H7 (cell line): ENCODE data around the gene DCLRE1B. TPM values are rescaled to one million over a fixed set of nuclear protein-coding genes. Genes with fewer than 3 reads are reported as not detected.

Experiments
- DNase-seq: peaks from one replicate; pipeline ENCODE4 v3.0.0; 2012
- H3K27me3 ChIP-seq: 2 replicates; pipeline ENCODE4 v1.6.0; 2011; ENCODE audit warnings: mild to moderate bottlenecking, low read length; ENCODE audit not compliant: control insufficient read depth, insufficient read depth
- H3K36me3 ChIP-seq: replicated peaks from 2 replicates; pipeline ENCODE4 v1.5.1; 2011; ENCODE audit warnings: low read length; ENCODE audit not compliant: control insufficient read depth, insufficient read depth
- H3K4me3 ChIP-seq: 2 replicates; pipeline ENCODE4 v1.5.1; 2011; ENCODE audit warnings: low read depth, mild to moderate bottlenecking, control low read depth, low read length, moderate library complexity; ENCODE audit not compliant: insufficient read depth
- total RNA-seq: library from RNA; depleted of rRNA; stranded (reverse); fragments of >200 nt; shearing (Covaris generic); gene quantifications from 2 replicates; pipeline ENCODE4 v1.2.3, GENCODE V29; 2014; rRNA removed

Gene DCLRE1B
- total RNA-seq = 15.1 and 16.6 TPM in 2 replicates

DNA sequence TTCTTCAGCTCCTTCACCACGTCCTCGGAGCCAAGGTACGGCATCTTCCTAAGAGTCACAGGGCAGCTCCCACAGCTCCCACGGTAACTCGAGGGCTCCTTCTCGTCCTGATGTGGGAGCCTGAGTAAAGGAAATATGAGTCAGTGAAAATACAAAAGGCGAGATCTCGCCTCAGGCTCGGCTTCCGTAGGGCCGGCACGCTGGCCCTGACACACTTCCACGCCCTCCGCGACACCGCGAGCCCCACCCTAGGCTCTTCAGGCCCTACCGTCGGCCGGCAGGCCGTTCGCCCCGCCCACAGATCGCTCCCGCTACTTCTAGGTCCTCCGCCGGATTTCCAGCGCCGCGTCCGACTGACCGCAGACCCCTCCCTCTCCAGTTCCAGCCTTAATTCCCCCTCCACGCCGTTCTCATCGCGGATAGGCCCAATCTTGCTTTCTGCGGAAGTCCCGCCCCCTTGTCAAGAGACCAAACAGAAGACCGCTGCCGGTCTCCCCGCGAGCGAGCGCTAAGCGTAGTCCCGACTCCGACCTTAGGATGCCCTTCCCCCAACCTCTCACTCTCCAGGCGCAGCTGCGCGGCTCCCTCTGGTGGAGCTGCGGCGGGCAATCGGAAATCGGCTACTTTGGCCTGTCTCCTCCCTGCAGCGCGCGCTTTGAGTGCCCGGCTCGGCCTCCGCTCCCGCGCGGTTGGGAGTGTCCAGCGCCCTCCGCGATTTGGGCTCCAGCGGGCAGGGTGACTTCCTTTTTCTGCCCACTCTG is at the start of gene DCLRE1B, which contains the start of gene AP4B1:
Gene DCLRE1B, plus strand, starts transcription at position 653 of the 761 bp plus-strand sequence. CDS start 261 bp downstream, outside the sequence.
Gene AP4B1, minus strand, starts transcription at position 126 of the 761 bp plus-strand sequence. Its CDS starts 82 bp downstream, at position 44.
- peak; percentile 96 for DNase-seq
- Histone ChIP-seq H3K36me3 (peaks cover 5% of the 10 kb centered on the region), H3K27me3 (no peaks in the 10 kb centered on the region), H3K4me3 (peak within 1 kb of the TSS; percentile 97)

DNA sequence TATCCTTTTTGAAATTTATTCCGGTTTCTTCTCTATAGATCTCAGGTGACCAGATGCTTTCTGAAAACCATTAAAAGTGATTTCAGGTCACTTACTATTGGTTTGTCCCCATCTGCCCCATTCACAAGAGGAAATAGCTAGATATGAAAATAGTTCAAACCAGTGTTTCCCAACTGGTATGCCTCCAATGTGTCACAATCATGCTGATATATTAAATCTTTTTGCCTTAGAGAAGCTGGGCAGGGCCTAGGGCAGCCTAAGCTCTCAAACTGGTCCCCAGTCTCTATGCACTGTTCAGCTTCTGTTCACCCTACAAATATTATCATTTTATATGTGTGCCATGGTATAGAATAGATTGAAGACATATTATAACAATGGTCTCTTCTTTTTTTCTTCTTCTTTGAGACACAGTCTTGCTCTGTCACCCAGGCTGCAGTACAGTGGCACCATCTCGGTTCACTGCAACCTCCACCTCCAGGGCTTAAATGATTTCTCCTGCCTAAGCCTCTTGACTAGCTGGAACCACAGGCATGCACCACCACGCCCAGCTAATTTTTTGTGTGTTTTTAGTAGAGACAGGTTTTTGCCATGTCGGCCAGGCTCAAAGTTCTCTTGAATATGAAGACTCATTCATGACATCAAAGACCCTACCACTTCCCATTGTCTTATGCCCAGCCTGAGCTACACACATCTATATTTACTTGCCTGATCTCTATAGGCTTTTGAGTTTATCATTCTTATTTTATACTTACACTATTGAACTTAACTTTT is 49.3 kb upstream of the DCLRE1B start:
- Histone ChIP-seq H3K36me3 (no peaks in the 10 kb centered on the region), H3K4me3 (no peak overlapping the region), H3K27me3 (no peaks in the 10 kb centered on the region)
- DNase-seq = no peak

DNA sequence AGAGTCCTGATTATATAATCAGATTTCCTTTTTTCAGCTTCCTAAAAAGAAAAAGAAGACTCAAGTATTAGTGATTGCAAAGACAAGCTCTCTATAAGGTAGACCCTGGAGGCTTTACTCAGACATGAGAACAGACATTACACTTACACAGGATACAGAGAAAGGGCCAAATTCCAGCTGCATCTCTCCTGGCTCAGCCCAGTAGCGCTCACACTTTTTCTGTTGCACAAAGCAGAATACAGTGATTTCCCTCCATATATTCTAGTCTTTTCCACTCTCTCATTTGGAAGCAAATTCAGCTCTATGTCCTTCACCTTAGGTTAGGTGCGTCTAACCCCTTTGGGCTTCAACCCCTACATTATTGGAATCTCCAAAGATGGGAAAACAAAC is 48.7 kb upstream of the DCLRE1B start:
- H3K27me3 ChIP-seq = no peaks in the 10 kb centered on the region
- H3K4me3 ChIP-seq = no peak overlapping the region
- DNase-seq = no peak
- H3K36me3 ChIP-seq = no peaks in the 10 kb centered on the region

DNA sequence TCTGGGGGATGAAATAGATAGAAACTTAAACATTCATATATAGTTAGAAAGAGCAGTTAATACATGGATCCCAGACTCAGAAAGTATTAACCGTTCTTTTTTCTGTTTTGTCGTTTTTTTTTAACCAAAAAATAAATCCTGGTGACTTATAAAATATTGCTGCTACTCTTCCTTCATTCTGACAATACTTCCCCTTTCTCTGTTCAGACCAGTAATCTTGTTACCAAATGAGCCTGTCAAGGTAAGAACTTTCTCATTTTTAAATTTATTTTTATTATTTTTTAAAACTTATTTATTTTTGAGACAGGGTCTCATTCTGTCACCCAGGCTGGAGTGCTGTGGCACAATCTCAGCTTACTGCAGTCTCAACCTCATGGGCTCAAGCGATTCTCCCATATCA is 47.4 kb upstream of the DCLRE1B start:
- no peaks in the 10 kb centered on the region for H3K36me3 ChIP-seq
- no peaks in the 10 kb centered on the region; the same call in 1 of the 2 replicates for H3K27me3 ChIP-seq
- no peak overlapping the region for H3K4me3 ChIP-seq
- DNase-seq = no peak

DNA sequence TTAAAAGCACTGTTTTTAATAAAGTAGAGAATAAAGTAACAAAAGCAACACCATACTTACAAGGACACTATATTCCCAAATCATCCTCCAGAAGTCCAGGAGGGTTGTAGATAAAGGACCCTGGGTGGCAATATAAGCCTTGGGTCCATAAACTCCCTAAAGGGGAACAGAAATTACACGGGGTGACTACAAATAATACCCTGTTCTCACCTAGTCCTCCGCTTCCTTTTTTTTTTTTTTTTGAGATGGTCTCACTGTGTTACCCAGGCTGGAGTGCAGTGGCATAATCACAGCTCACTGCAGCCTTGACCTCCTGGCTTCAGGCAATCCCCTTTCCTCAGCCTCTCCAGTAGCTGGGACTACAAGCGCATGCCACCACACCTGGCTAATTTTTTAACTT is 46.7 kb upstream of the DCLRE1B start:
- DNase-seq = no peak

DNA sequence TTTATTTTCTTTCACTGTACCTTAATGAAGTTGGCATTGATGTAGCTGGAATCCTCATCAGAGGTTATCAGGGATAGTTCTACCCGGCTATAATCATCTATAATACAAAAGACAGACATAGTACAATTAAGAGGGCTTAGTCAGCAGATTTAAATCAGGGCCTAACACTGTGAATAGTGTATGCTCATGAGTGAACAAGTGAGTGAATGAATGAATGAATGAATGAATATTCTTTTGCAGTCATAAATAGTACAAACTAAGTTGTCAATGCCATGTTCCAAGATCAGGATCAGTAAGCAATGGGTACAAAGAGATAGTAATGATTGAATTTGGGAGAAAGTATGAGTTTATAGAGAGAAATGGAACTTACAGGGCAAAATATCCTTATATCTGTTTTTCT is 46.1 kb upstream of the DCLRE1B start:
- no peak for DNase-seq
- no peaks in the 10 kb centered on the region for H3K36me3 ChIP-seq
- H3K4me3 ChIP-seq = no peak overlapping the region
- no peaks in the 10 kb centered on the region; the same call in 1 of the 2 replicates for H3K27me3 ChIP-seq

More for the DNA sequence above, 46.7 kb upstream of the DCLRE1B start:
- Histone ChIP-seq H3K36me3 (no peaks in the 10 kb centered on the region), H3K4me3 (no peak overlapping the region), H3K27me3 (no peaks in the 10 kb centered on the region; the same call in 1 of the 2 replicates)

DNA sequence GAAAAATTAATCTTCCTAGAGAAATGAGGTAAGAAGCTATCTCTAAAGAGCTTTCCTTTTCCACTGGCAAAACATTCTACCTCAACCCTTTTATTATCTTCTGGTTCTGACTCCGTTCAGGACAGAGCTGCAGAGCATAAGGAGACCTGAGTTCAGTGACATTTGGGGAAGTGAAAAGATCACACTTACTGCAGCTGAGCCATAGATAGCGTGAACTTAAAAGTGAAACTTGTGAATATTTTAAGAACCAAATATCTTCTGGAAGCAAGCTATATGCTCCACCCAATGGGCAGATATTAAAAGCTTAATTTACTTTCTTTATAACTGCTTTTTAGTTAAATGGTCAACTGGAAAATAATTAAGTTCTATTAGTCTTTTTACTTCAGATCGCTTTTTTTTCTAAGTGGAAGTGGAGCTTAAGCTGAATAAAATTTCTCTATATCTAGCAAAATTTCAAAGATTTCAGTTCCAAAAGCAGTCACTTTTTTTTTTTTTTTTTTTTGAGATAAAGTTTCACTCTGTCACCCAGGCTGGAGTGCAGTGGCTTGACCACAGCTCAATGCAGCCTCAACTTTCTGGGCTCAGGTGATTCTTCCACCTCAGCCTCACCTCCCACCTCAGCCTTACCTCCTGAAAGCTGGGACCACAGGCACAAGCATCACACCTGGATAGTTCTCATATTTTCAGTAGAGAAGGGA is 45.5 kb upstream of the DCLRE1B start:
- Histone ChIP-seq H3K4me3 (no peak overlapping the region), H3K36me3 (no peaks in the 10 kb centered on the region), H3K27me3 (no peaks in the 10 kb centered on the region; the same call in 1 of the 2 replicates)
- DNase-seq = no peak

DNA sequence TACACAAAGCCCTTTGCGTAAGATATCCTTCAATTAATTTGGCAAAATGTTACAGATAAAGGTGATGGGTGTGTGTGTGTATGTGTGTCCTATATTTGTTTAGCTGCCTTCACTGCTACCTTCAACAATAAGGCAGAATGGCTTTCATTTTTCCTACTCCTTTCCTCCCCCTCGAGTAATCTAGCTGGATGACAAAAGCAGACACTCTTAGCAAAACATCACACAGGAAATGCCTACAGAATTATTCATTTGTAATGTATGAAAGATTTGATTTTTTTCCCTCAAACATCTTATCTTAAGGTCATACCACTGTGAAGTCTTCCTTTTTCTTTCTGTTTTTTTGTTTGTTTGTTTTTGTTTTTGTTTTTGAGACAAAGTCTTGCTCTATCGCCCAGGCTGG is 44.2 kb upstream of the DCLRE1B start:
- Histone ChIP-seq H3K4me3 (no peak overlapping the region), H3K36me3 (no peaks in the 10 kb centered on the region), H3K27me3 (no peaks in the 10 kb centered on the region; the same call in 1 of the 2 replicates)
- DNase-seq = no peak

DNA sequence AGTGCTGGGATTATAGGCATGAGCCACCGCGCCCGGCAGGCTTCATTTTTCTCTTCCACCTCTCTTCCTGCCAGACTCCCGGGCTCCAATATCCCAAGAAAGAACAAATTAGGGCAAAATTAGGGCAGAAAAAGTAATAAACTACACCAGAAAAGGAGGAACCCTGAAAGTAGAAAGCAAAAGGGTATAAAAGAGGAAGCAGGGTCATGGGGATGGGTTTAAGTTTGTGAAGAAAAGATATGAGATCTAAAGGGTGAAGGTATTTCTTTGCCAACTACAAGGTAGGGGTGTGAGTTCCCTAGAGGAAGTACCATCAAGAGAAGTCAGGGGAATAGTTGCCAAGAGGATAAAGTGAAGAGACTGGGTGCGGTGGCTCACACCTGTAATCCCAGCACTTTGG is 43.5 kb upstream of the DCLRE1B start:
- no peak overlapping the region for H3K4me3 ChIP-seq
- no peaks in the 10 kb centered on the region for H3K36me3 ChIP-seq
- no peaks in the 10 kb centered on the region; the same call in 1 of the 2 replicates for H3K27me3 ChIP-seq
- no peak for DNase-seq

- no peak overlapping the region for H3K4me3 ChIP-seq
- no peaks in the 10 kb centered on the region for H3K27me3 ChIP-seq
- DNase-seq = no peak
- no peaks in the 10 kb centered on the region for H3K36me3 ChIP-seq
Observed at GRCh38 chr1:113868387-113869083, 36.6 kb upstream of the DCLRE1B start.

GRCh38 chr1:113870778-113871177 is 34.3 kb upstream of the DCLRE1B start:
- Histone ChIP-seq H3K36me3 (no peaks in the 10 kb centered on the region), H3K4me3 (no peak overlapping the region), H3K27me3 (no peaks in the 10 kb centered on the region)
- no peak for DNase-seq

DNA sequence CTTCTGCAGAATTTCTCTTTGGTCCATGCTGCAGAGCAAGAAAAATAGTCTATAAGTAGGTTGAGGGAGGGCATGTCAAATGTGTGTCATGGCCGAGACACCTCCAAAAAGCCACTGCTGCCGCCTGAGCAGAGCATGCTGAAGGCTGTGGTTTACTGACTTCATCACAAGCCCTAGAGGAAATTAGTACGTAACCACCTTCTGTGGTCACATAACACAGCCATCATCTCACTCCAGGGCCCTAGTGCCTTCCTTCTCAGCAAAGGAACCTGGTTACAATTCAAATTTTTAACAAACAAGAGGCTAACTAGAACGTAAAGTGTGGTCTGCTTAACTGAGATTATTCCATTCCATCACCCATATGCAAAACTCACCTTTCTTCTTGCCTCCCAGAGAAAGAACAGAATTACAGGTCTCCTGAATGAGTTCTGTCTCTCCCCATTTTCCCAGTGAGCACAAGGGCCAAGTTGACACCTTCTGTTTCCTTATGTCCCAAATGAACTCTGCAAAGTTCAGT is 33.5 kb upstream of the DCLRE1B start, which contains the start of gene PTPN22:
Gene PTPN22, minus strand, starts transcription at position 116 of the 517 bp plus-strand sequence.
- no peak for DNase-seq
- Histone ChIP-seq H3K36me3 (no peaks in the 10 kb centered on the region), H3K4me3 (no peak within 1 kb of the TSS), H3K27me3 (no peaks in the 10 kb centered on the region)

GRCh38 chr1:113872219-113872935 is 32.7 kb upstream of the DCLRE1B start:
- Histone ChIP-seq H3K4me3 (no peak overlapping the region), H3K36me3 (no peaks in the 10 kb centered on the region), H3K27me3 (no peaks in the 10 kb centered on the region)
- no peak for DNase-seq
